WTC11 (cell line): Measurements from ENCODE around the gene FMNL3. TPM values are rescaled to one million over a fixed set of nuclear protein-coding genes. Genes with fewer than 3 reads are reported as not detected.

Source experiments
- ATAC-seq: fragments of 200-7000 bp; cut with Tn5 transposase; 2 replicates; pipeline ENCODE4 v1.10.0; 2021; ENCODE audit warnings: mild to moderate bottlenecking, moderate library complexity
- CTCF ChIA-PET: fragments of 300-600 bp; sonication (Branson Sonifier 250); formaldehyde crosslinking; loops from one replicate; lab custom pipeline; 2021; ENCODE audit warnings: antibody characterized with exemption; lab: Charles Lee
- POLR2A ChIA-PET: fragments of 350-600 bp; sonication (Branson Sonifier 250); formaldehyde crosslinking; loops from one replicate; lab custom pipeline; 2021; ENCODE audit warnings: antibody characterized with exemption; lab: Charles Lee
- DNase-seq: peaks from one replicate; pipeline ENCODE4 v3.0.0; 2021; ENCODE audit warnings: low spot score
- H3K27ac Mint-ChIP-seq: 2 replicates; pipeline ENCODE4 v1.8.0; 2021; ENCODE audit warnings: mixed read lengths
- H3K27me3 Mint-ChIP-seq: 2 replicates; pipeline ENCODE4 v1.8.0; 2021; ENCODE audit warnings: low read depth, mild to moderate bottlenecking, moderate library complexity, mixed read lengths
- H3K36me3 Mint-ChIP-seq: 2 replicates; pipeline ENCODE4 v1.8.0; 2021; ENCODE audit warnings: mixed read lengths
- H3K4me1 Mint-ChIP-seq: 2 replicates; pipeline ENCODE4 v1.8.0; 2022; ENCODE audit warnings: mixed read lengths
- H3K4me3 Mint-ChIP-seq: 2 replicates; pipeline ENCODE4 v1.8.0; 2021; ENCODE audit warnings: mild to moderate bottlenecking, moderate library complexity, mixed read lengths
- H3K9me3 Mint-ChIP-seq: 2 replicates; pipeline ENCODE4 v1.8.0; 2021; ENCODE audit warnings: mixed read lengths
- CDX4 ChIP-seq: fragments of 250-450 bp; sonication (Bioruptor Pico); IDR thresholded peaks from 2 replicates; pipeline ENCODE4 v1.9.0; 2021; ENCODE audit warnings: moderate library complexity, mild to moderate bottlenecking, inconsistent platforms, borderline replicate concordance
- CREB1 ChIP-seq: sonication (generic); formaldehyde crosslinking; IDR thresholded peaks from 2 replicates; pipeline ENCODE4 v1.8.0; 2023; ENCODE audit warnings: mild to moderate bottlenecking, missing genetic modification reagents
- CTCF ChIP-seq: fragments of 200-600 bp; IDR thresholded peaks from 2 replicates; pipeline ENCODE4 v1.8.0; 2022; ENCODE audit warnings: antibody characterized with exemption
- ELF4 ChIP-seq: sonication (generic); formaldehyde crosslinking; IDR thresholded peaks from 2 replicates; pipeline ENCODE4 v1.8.1; 2022; ENCODE audit warnings: low read depth, mild to moderate bottlenecking, moderate library complexity, missing genetic modification reagents
- ETV6 ChIP-seq: sonication (generic); formaldehyde crosslinking; IDR thresholded peaks from 2 replicates; pipeline ENCODE4 v1.8.1; 2022; ENCODE audit warnings: mild to moderate bottlenecking, missing genetic modification reagents
- NFYB ChIP-seq: sonication (generic); formaldehyde crosslinking; conservative IDR thresholded peaks from 2 replicates; pipeline ENCODE4 v1.8.0; 2022; ENCODE audit warnings: low read depth, missing genetic modification reagents
- PRDM15 ChIP-seq: sonication (generic); formaldehyde crosslinking; IDR thresholded peaks from 2 replicates; pipeline ENCODE4 v1.8.0; 2022; ENCODE audit warnings: missing genetic modification reagents
- PREB ChIP-seq: sonication (generic); formaldehyde crosslinking; IDR thresholded peaks from 2 replicates; pipeline ENCODE4 v1.8.1; 2022; ENCODE audit warnings: mild to moderate bottlenecking, missing genetic modification reagents, moderate library complexity, borderline replicate concordance
- SP1 ChIP-seq: sonication (generic); formaldehyde crosslinking; conservative IDR thresholded peaks from 2 replicates; pipeline ENCODE4 v1.8.1; 2022; ENCODE audit warnings: missing genetic modification reagents
- TCF7 ChIP-seq: sonication (generic); formaldehyde crosslinking; IDR thresholded peaks from 2 replicates; pipeline ENCODE4 v1.8.0; 2022; ENCODE audit warnings: mild to moderate bottlenecking, low read depth, missing genetic modification reagents, moderate library complexity
- TP53 ChIP-seq: sonication (generic); formaldehyde crosslinking; IDR thresholded peaks from 2 replicates; pipeline ENCODE4 v1.8.1; 2023; ENCODE audit warnings: mild to moderate bottlenecking, missing genetic modification reagents
- ZMAT4 ChIP-seq: fragments of 250-450 bp; sonication (Bioruptor Pico); IDR thresholded peaks from 2 replicates; pipeline ENCODE4 v1.9.0; 2021; ENCODE audit warnings: mild to moderate bottlenecking
- ZNF138 ChIP-seq: sonication (generic); formaldehyde crosslinking; conservative IDR thresholded peaks from 2 replicates; pipeline ENCODE4 v1.8.1; 2022; ENCODE audit warnings: mild to moderate bottlenecking, moderate library complexity, missing genetic modification reagents
- ZNF317 ChIP-seq: sonication (generic); formaldehyde crosslinking; IDR thresholded peaks from 2 replicates; pipeline ENCODE4 v1.8.1; 2023; ENCODE audit warnings: low read depth, mild to moderate bottlenecking, moderate library complexity, missing genetic modification reagents, borderline replicate concordance
- ZNF425 ChIP-seq: fragments of 250-450 bp; sonication (Bioruptor Pico); conservative IDR thresholded peaks from 2 replicates; pipeline ENCODE4 v1.9.0; 2021; ENCODE audit warnings: mild to moderate bottlenecking
- total RNA-seq: library from RNA; stranded (reverse); gene quantifications from 3 replicates; pipeline ENCODE4 v1.2.3, GENCODE V29; 2021

The FMNL3 gene
- total RNA-seq, 1 experiment from 2014 or later = 19.3 TPM

GRCh38 chr12:49646331-49646830 lies 60.8 kb downstream of the FMNL3 start (continued):
- TF ChIP-seq CTCF (no peak), ZNF425 (CRISPR knock-in tag) (no peak), ZMAT4 (no peak), ZNF317 (no peak), PREB (CRISPR knock-in tag) (no peak), SP1 (CRISPR knock-in tag) (no peak), ZNF138 (no peak)

GRCh38 chr12:49645146-49646039 lies 61.8 kb downstream of the FMNL3 start:
- H3K36me3 Mint-ChIP-seq = peaks cover 46% of the 10 kb centered on the region
- POLR2A ChIA-PET = interaction anchor here (0.6 kb wide), 1 partner anchor 10 kb away, joined by 4 read pairs; no protein-coding TSS in a partner anchor
- H3K9me3 Mint-ChIP-seq = no peaks in the 10 kb centered on the region
- TF ChIP-seq TP53 (CRISPR knock-in tag) = no peak
- no peak for TF ChIP-seq ELF4 (CRISPR knock-in tag)
- TF ChIP-seq PRDM15 = no peak
- TF ChIP-seq ETV6 (CRISPR knock-in tag) = no peak
- TF ChIP-seq NFYB (CRISPR knock-in tag) = no peak
- TF ChIP-seq SP1 (CRISPR knock-in tag) = no peak
- TF ChIP-seq CREB1 (CRISPR knock-in tag) = no peak
- no peak for TF ChIP-seq CDX4 (CRISPR knock-in tag)
- no peak for TF ChIP-seq TCF7 (CRISPR knock-in tag)
- TF ChIP-seq, all 79 proteins: peak for 0
- ATAC-seq (no peak), DNase-seq (no peak)
- CTCF ChIA-PET = interaction anchor here (0.6 to 2.8 kb wide), 9 partner anchors 18 to 182 kb away, joined by 3 to 19 read pairs (median 5); partner anchors contain the start of gene FMNL3
- H3K27ac Mint-ChIP-seq = no peak overlapping the region; the same call in 1 of the 2 replicates
- H3K4me1 Mint-ChIP-seq = peaks cover 11% of the 10 kb centered on the region
- no peaks in the 10 kb centered on the region for H3K27me3 Mint-ChIP-seq
- no peak overlapping the region for H3K4me3 Mint-ChIP-seq
